Ecto neural progenitor cell (in vitro differentiated cells): Measurements from ENCODE around the gene CFAP61.
"Not testable (repeated sequence)": the region's sequence is repeated elsewhere in the genome, so short reads cannot be mapped to it uniquely, and the experiment has no call there.

Experiments
- DNase-seq: peaks from one replicate; pipeline ENCODE4 v3.0.0-alpha.2; 2018; ENCODE audit warnings: low spot score

Gene CFAP61

DNA sequence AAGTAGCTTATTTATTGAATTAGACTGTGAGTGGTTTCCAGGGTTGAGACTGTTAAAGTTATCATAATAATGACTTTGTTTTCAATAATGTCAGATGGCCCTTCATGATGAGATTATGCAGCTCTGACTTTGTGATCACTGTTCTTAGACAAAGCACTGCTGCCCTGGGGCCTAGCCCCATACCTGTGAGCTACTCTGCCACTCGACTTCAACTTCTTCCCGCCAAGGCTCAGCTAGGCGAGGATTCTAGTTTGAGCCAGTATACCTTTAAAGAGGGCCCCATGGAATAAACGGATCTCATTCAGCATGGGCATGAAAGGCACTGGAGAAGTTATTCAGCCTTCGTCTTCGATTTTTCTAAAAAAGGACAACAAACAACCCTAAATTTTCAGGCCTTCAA is 270.6 kb downstream of the CFAP61 start:
- no peak for DNase-seq

DNA sequence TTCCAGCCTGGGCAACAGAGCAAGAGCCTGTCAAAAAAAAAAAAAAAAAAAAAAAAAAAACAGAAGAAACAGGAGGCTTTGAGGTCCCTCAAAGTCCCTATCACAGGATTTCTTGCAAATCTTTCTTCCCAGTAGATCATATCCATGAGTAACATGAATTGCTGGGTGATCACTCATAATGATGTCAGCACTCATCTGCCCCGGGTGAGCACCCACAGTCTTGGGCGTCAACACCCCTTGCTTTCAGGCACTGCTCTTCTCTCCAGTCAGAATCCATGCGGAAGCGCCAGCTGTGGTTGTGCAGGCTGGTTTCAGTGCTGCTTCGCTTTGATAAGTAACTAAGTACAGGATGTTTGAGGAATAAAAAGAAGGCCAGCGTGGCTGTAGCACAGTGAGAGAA is 275.4 kb downstream of the CFAP61 start:
- DNase-seq: no peak

- no peak for DNase-seq
Measured at GRCh38 chr20:20329564-20329963, 277.2 kb downstream of the CFAP61 start.

DNA sequence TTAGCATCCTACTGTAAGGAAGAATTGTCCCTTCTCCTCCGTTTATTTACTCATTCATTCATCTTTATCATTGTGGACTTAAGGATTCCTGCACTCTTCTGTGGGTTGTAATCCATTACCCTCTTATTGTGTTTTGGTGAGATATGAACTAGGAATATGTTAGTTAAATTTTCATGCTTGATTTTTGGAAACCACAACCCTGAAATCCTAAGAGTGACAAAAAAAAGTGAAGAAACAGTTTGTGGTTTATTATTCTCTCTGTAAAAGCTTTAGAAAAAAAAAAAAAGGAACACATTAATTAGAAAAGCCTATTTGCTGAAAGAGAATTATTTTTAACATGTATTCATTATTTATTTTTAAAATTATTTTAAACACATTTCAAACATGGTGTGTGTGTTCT is 278.8 kb downstream of the CFAP61 start:
- DNase-seq: no peak

- no peak for DNase-seq
Measured at GRCh38 chr20:20331817-20332216, 279.5 kb downstream of the CFAP61 start.

GRCh38 chr20:20333866-20334265 is 281.5 kb downstream of the CFAP61 start:
- DNase-seq: no peak

GRCh38 chr20:20334489-20334888 is 282.2 kb downstream of the CFAP61 start:
- no peak for DNase-seq

DNA sequence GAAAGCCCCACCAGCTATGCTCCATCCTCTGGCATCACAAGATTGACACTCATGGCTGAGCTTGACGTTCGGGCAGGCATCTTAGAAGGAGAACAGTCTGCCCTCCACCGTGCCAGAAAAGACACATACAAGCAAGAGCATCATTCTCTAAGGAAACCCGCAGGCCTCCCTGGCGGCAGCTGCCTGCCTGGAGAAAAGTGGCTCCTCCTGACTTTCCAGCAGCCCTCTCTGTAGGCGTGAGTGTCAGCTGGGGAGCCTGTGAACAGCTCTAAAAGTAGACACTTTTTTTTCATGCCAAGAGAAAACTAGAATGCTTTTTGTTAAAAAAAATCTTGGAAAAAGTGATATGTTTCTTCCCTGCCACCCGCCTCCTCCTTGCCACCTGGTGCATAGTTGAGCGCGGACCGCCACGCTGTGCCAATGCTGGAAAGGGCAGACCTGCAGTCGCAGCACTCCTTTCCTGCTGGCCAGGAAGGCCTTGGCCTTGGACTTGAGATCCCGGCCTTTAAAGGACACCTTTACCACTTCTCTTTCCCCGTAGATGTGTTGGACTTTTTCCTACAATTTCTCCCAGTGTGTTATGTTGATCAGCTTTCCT is 285.9 kb downstream of the CFAP61 start:
- DNase-seq: no peak

- DNase-seq: no peak
Measured at GRCh38 chr20:20340443-20340842, 288.1 kb downstream of the CFAP61 start.

GRCh38 chr20:20341371-20341770 is 289.0 kb downstream of the CFAP61 start:
- no peak for DNase-seq

GRCh38 chr20:20342066-20342465 is 289.7 kb downstream of the CFAP61 start:
- DNase-seq: no peak

DNA sequence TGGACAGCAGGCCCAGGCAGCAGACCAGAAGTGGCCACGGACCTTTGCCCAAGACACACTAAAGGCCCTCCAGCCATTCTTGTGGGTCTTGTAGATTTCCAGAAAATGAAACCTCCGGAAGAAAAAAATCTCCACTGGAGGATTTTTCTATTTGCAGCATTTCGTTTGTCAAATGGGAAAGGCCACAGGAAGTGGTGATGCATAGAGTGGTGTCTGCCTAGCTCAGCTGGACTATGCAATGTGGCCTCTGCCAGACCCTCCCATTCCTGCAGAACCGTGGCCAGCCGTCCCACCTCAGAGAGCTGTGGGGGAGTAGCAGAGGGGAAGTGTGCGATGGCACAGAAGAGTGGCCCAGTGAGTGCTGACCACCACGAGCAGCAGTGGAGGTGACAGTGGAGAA is 291.6 kb downstream of the CFAP61 start:
- DNase-seq: no peak

DNA sequence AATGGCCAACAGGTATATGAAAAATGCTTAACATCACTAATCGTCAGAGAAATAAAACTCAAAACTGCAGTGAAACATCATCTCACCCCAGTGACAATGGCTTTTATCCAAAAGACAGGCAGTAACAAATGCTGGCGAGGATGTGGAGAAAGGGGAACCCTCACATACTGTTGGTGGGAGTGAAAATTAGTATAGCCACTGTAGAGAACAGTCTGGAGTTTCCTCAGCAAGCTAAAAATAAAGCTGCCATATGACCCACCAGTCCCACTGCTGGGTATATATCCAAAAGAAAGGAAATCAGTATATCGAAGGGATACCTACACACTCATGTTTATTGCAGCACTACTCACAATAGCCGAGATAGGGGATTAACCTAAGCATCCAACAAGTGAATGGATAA is 292.1 kb downstream of the CFAP61 start:
- no peak for DNase-seq

DNA sequence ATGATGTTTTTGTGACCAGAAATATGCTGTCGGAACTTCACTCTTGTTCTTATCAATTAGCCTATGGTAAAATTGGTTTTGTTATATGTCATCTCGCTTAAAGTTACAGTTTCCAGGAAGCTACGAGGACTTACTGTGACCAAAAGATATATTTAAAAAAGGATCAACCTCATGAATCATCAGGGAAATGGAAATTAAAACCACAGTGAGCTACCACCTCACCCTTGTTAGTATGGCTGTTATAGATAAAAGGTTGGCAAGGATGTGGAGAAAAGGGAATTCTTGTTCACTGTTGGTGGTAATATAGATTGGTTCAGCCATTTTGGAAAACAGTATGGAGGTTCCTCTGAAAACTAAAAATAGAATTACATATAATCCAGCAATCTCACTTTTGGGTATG is 301.2 kb downstream of the CFAP61 start:
- DNase-seq: no peak

DNA sequence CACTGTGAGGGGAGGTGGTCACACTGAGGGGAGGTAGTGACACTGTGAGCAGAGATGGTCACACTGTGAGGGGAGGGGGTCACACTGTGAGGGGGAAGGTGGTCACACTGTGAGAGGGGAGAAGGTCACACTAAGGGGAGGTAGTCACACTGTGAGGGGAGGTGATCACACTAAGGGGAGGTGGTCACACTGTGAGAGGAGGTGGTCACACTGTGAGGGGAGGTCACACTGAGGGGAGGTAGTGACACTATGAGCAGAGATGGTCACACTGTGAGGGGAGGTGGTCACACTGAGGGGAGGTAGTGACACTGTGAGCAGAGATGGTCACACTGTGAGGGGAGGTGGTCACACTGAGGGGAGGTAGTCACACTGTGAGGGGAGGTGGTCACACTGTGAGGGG is 303.2 kb downstream of the CFAP61 start:
- not testable (repeated sequence) for DNase-seq

DNA sequence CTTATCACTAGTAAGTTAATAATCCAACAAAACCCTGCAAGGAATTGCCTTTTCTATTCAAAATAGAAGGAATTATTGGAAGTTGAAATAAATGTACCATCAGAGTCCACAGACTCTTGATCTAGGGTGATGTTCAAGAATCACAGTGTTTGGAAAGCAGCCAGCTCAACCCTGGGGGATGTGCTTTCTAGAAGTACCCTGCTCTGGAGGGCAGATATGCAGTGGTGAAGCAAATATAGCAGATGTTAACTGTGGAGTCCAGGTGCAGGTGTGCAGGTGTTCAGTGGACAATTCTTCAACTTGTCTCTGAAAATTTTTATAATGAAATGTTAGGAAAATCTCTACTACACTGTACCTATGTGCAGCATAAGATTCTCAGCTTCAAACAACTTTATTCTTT is 306.5 kb downstream of the CFAP61 start:
- DNase-seq: no peak

GRCh38 chr20:20359628-20360027 is 307.3 kb downstream of the CFAP61 start:
- DNase-seq: no peak

GRCh38 chr20:20360464-20360863 is 308.1 kb downstream of the CFAP61 start:
- DNase-seq: peak; percentile 64

DNA sequence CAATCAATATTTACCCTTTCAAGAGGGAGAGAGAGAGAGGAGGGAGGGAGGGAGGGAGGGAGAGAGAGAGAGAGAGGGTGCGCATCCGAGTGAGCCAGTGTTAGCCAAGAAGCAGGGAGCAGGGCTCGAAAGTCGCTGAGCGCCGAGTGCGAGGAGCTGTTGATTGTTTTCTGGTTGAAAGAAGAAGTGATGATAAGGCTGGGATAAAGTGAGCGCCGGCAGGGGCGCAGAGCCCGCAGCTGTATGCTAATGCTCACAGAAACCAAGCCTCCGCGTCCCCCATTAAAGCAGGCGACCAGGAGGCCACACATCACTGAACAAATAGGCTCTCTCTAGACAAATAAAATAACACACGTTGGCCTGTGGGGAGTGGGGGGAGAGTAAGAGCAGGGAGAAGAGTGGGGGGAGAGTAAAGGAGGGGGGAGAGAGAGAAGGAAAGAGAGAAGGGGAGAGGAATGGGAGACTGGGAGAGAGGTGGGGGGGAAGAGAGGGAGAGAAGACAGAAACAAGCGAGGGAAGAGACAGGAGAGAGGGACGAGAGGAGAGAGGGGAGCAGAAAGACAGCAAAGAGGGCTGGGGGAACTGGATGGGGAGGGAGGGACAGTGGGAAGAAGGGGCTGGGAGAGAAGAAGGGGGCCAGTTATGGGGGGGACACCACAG is 310.6 kb downstream of the CFAP61 start:
- peak; percentile 72 for DNase-seq

DNA sequence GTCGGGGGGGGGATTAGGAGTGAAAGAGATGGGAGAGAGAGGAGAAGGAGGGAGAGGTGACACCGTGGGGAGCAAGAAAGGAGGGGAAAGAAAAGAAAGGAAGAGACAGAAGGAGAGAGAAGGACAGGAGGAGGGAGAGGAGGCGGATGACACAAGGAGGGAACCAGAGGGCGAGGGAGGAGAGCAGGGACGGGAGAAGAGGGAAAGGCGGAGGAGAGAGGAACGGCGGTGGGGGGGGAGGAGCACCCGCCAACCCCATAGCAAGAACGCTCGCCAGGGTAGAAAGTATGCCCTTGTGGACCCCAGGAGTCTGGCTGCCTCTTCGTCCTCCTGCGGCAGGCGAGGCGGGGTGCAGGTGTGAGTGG is 311.1 kb downstream of the CFAP61 start:
- DNase-seq: no peak

DNA sequence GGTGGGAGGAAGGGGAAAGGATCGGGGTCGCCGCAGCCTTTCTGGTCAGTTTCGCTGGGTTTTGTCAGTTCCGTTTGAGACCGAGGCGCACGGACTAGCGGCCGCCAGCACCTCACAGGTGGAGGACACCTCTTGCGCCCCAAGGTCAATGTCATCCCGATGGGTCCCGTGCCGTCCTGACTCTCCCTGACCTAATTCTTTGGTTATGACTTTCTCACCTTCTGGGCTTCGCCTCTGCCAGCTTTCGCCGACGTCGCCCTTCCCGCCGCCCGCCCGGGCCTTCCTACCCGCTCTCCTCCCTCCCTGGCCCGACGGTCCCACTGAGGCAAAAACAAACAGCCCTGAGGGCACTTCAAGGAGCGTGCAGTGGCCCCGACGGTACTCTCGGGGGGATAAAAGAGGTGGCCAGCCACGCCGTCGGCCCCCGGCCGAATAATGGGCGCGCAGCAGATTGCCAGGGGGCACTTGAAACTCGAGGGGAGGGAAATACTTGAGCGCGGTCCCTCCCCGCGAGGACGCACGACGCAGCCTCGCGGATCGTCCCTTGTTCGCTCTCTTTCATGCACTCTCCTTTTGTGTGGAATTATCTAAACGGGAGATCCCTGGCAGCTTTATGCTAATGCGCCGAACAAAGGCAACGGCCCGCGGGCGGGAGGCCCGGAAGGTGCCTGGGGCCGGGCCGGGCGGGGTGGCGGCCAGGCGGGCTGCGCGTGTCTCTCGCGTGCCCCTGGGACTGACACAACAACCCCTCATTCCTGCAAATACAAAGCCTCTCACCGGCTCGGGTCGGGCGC is 311.7 kb downstream of the CFAP61 start:
- DNase-seq: peak; percentile 70

DNA sequence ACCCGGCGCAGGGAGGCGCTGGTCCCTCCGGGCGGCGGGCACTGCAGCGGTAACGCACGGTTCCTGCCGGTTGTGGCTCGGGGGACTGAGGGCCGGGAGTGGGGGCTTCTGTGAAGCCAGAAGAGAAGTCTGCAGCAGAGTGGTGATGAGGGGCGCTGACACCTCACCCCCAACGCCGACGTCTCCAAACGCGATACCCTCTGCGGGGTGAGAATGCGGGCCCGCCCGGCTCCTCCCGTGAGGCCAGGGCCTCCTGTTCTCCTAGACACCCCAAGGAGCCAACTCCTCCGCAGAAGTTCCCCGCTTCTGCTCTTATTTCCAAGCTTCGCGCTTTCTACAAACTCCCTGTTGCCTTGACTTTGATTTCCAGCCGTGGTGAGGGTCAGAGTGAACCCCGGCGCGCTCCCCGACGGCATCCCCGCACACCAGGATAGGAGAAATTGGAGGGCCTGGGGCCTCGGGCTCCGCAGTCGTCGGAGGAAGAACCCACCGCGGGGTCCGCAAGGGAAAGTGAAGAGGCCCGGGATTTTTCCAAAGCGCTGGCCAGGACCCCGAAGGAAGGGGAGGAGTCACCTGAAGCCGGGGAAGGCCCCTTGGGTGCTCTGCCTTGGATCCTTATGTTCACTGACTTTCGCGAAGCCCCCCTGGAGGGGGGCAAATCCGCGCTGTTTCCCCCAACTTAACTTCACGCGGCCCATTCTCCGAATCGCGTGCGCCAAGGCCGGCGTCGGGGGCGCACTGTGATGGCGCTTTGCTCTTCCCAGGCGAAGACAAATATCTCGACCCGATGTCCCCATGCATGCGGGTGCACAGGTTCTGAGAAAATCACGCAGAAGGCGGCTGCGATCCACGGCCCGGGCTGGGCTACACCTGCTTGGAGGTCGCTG is 312.5 kb downstream of the CFAP61 start:
- DNase-seq: no peak
